H9 (cell line): ENCODE results near the gene TSHZ1. TPM values are rescaled to one million over a fixed set of nuclear protein-coding genes. Genes with fewer than 3 reads are reported as not detected.

Experiments used
- DNase-seq: peaks from one replicate; pipeline ENCODE4 v3.0.0-alpha.2; 2017
- H2AFZ ChIP-seq: one replicate; pipeline ENCODE4 v1.6.1; 2013; ENCODE audit warnings: mild to moderate bottlenecking, low read length, control low read depth, moderate library complexity
- H2AK5ac ChIP-seq: 2 replicates; pipeline ENCODE4 v1.6.1; 2013; ENCODE audit warnings: low read length, control low read depth, mixed read lengths; ENCODE audit not compliant: insufficient read length
- H2BK120ac ChIP-seq: one replicate; pipeline ENCODE4 v1.6.1; 2013; ENCODE audit warnings: low read depth, mild to moderate bottlenecking, low read length, control low read depth, inconsistent platforms; ENCODE audit not compliant: poor library complexity, severe bottlenecking
- H2BK12ac ChIP-seq: 2 replicates; pipeline ENCODE4 v1.6.1; 2013; ENCODE audit warnings: low read length, control low read depth, mixed read lengths, low read depth; ENCODE audit not compliant: insufficient read length
- H2BK15ac ChIP-seq: 2 replicates; pipeline ENCODE4 v1.6.1; 2013; ENCODE audit warnings: low read depth, low read length, control low read depth
- H2BK20ac ChIP-seq: one replicate; pipeline ENCODE4 v1.6.1; 2013; ENCODE audit warnings: low read depth, mild to moderate bottlenecking, low read length, control low read depth, inconsistent platforms; ENCODE audit not compliant: poor library complexity, severe bottlenecking
- H2BK5ac ChIP-seq: 2 replicates; pipeline ENCODE4 v1.6.1; 2013; ENCODE audit warnings: low read length, control low read depth, mixed read lengths; ENCODE audit not compliant: insufficient read length
- H3K14ac ChIP-seq: 2 replicates; pipeline ENCODE4 v1.6.1; 2013; ENCODE audit warnings: low read length, control low read depth; ENCODE audit not compliant: insufficient read depth
- H3K18ac ChIP-seq: 2 replicates; pipeline ENCODE4 v1.6.1; 2013; ENCODE audit warnings: low read depth, mild to moderate bottlenecking, mixed read lengths, low read length, control low read depth; ENCODE audit not compliant: insufficient read length
- H3K23ac ChIP-seq: 2 replicates; pipeline ENCODE4 v1.6.1; 2013; ENCODE audit warnings: low read length, control low read depth, mixed read lengths, low read depth; ENCODE audit not compliant: insufficient read length
- H3K23me2 ChIP-seq: 2 replicates; pipeline ENCODE4 v1.6.1; 2013; ENCODE audit warnings: low read depth, mild to moderate bottlenecking, mixed read lengths, low read length, control low read depth; ENCODE audit not compliant: insufficient read length, poor library complexity, severe bottlenecking
- H3K27ac ChIP-seq: 2 replicates; pipeline ENCODE4 v1.5.1; 2013; ENCODE audit warnings: low read length, control low read depth, mixed read lengths, low read depth; ENCODE audit not compliant: insufficient read length
- H3K27me3 ChIP-seq: 2 replicates; pipeline ENCODE4 v1.6.1; 2013; ENCODE audit warnings: low read length, control low read depth, inconsistent platforms; ENCODE audit not compliant: insufficient read depth
- H3K4ac ChIP-seq: 2 replicates; pipeline ENCODE4 v1.6.1; 2013; ENCODE audit warnings: low read depth, mild to moderate bottlenecking, control low read depth, inconsistent platforms, low read length, moderate library complexity
- H3K4me1 ChIP-seq: 2 replicates; pipeline ENCODE4 v1.6.1; 2013; ENCODE audit warnings: low read length, control low read depth, inconsistent platforms; ENCODE audit not compliant: insufficient read depth
- H3K4me2 ChIP-seq: 2 replicates; pipeline ENCODE4 v1.6.1; 2013; ENCODE audit warnings: low read length, control low read depth, mixed read lengths; ENCODE audit not compliant: insufficient read length, insufficient read depth
- H3K56ac ChIP-seq: 2 replicates; pipeline ENCODE4 v1.6.1; 2013; ENCODE audit warnings: low read depth, mild to moderate bottlenecking, mixed read lengths, low read length, control low read depth; ENCODE audit not compliant: insufficient read length
- H3K79me1 ChIP-seq: 2 replicates; pipeline ENCODE4 v1.6.1; 2013; ENCODE audit warnings: low read depth, mild to moderate bottlenecking, moderate library complexity, low read length, control low read depth, inconsistent platforms; ENCODE audit not compliant: insufficient read depth, poor library complexity, severe bottlenecking
- H3K79me2 ChIP-seq: 2 replicates; pipeline ENCODE4 v1.6.1; 2013; ENCODE audit warnings: low read length, control low read depth, inconsistent platforms; ENCODE audit not compliant: insufficient read depth
- H3K9ac ChIP-seq: 2 replicates; pipeline ENCODE4 v1.6.1; 2013; ENCODE audit warnings: low read length, control low read depth, mixed read lengths; ENCODE audit not compliant: insufficient read length; ENCODE audit errors: extremely low read depth
- H3K9me3 ChIP-seq: one replicate; pipeline ENCODE4 v1.6.1; 2013; ENCODE audit warnings: low read depth, low read length, inconsistent platforms; ENCODE audit not compliant: control insufficient read depth
- H3T11ph ChIP-seq: one replicate; pipeline ENCODE4 v1.6.1; 2013; ENCODE audit warnings: mild to moderate bottlenecking, low read length, control low read depth, inconsistent platforms
- H4K20me1 ChIP-seq: one replicate; pipeline ENCODE4 v1.6.1; 2013; ENCODE audit not compliant: control insufficient read depth, insufficient read length, insufficient read depth
- H4K5ac ChIP-seq: 2 replicates; pipeline ENCODE4 v1.6.1; 2013; ENCODE audit warnings: low read depth, mild to moderate bottlenecking, mixed read lengths, low read length, control low read depth; ENCODE audit not compliant: insufficient read length
- H4K8ac ChIP-seq: replicated peaks from 2 replicates; pipeline ENCODE4 v1.6.1; 2013; ENCODE audit warnings: low read length, control low read depth, mixed read lengths, low read depth; ENCODE audit not compliant: insufficient read length
- H4K91ac ChIP-seq: 2 replicates; pipeline ENCODE4 v1.6.1; 2013; ENCODE audit warnings: low read depth, mild to moderate bottlenecking, moderate library complexity, mixed read lengths, low read length, control low read depth; ENCODE audit not compliant: insufficient read length
- H3K27ac Mint-ChIP-seq, 3 experiments: 2 replicates in 2 of 3; 3 replicates in 1 of 3; pipeline ENCODE4 v1.8.0; 2020 to 2021; ENCODE audit warnings: mixed read lengths in 3 of 3, mild to moderate bottlenecking in 1 of 3, moderate library complexity in 1 of 3
- H3K27me3 Mint-ChIP-seq: 2 replicates; pipeline ENCODE4 v1.8.0; 2021; ENCODE audit warnings: low read depth, mild to moderate bottlenecking, moderate library complexity, mixed read lengths
- H3K36me3 Mint-ChIP-seq, 3 experiments: 2 replicates in 2 of 3; 3 replicates in 1 of 3; pipeline ENCODE4 v1.8.0; 2020 to 2021; ENCODE audit warnings: low read depth in 3 of 3, mixed read lengths in 3 of 3; ENCODE audit not compliant: insufficient read depth in 1 of 3
- H3K4me1 Mint-ChIP-seq, 2 experiments: 2 replicates each; pipeline ENCODE4 v1.8.0; 2020; ENCODE audit warnings: mixed read lengths in 2 of 2
- H3K4me3 Mint-ChIP-seq, 2 experiments: 2 replicates in 1 of 2; 3 replicates in 1 of 2; pipeline ENCODE4 v1.8.0; 2020 to 2021; ENCODE audit warnings: mild to moderate bottlenecking in 2 of 2, mixed read lengths in 2 of 2, moderate library complexity in 1 of 2
- H3K9me3 Mint-ChIP-seq, 2 experiments: 2 replicates in 1 of 2; 3 replicates in 1 of 2; pipeline ENCODE4 v1.8.0; 2020; ENCODE audit warnings: mild to moderate bottlenecking in 2 of 2, mixed read lengths in 2 of 2, moderate library complexity in 1 of 2
- WGBS: extraction: QIAGEN DNeasy Blood & Tissue Kit; methylation state at CpG from one replicate; pipeline ENCODE4 v1.1.7; 2013; ENCODE audit warnings: missing lambda C conversion rate, low lambda C conversion rate, mixed read lengths; ENCODE audit not compliant: insufficient read length; ENCODE audit errors: extremely low coverage; 5-methylcytosine and 5-hydroxymethylcytosine counted together
- total RNA-seq: library from RNA; stranded (reverse); gene quantifications from 2 replicates; pipeline ENCODE4 v1.2.1, GENCODE V29; 2021
- TF ChIP-seq, protein P1 (sequence below): fragments of 200-600 bp; sonication (generic); conservative IDR thresholded peaks from 3 replicates; pipeline ENCODE4 v1.8.0; 2021; ENCODE audit warnings: antibody characterized with exemption, mild to moderate bottlenecking

The TSHZ1 gene
- total RNA-seq, 1 experiment from 2014 or later: 0.15 TPM

DNA sequence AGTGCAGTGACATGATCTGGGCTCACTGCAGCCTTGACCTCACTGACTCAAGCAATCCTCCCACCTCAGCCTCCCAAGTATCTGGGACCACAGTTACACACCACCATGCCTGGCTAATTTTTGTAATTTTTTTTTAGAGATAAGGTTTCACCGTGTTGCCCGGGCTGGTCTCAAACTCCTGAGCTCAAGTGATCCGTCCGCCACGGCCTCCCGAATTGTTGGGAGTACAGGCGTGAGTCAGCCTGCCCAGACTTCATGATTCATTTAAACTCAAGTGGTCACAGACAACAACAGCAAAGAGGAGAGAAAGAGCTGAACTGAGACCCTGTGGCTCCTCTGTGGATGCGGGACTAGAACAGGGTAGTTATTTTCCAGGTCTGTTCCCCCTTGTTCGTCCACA, 83.0 kb downstream of the TSHZ1 start:
- H2AFZ ChIP-seq: no peak overlapping the region
- Mint-ChIP-seq H3K4me1 (peaks cover 2 to 10% of the 10 kb centered on the region in 2 experiments; a peak in 3 of 4 replicates), H3K9me3 (no peaks in the 10 kb centered on the region), H3K4me3 (no peak overlapping the region), H3K27me3 (no peaks in the 10 kb centered on the region; the same call in 1 of the 2 replicates), H3K27ac (no peak overlapping the region; a peak in 2 of 7 replicates), H3K36me3 (no peaks in the 10 kb centered on the region)
- H4K5ac ChIP-seq: no peak overlapping the region
- H4K20me1 ChIP-seq: no peaks in the 10 kb centered on the region
- H3K79me2 ChIP-seq: no peaks in the 10 kb centered on the region
- H2BK15ac ChIP-seq: no peak overlapping the region
- H3K14ac ChIP-seq: no peak overlapping the region
- TF ChIP-seq, protein P1, sequence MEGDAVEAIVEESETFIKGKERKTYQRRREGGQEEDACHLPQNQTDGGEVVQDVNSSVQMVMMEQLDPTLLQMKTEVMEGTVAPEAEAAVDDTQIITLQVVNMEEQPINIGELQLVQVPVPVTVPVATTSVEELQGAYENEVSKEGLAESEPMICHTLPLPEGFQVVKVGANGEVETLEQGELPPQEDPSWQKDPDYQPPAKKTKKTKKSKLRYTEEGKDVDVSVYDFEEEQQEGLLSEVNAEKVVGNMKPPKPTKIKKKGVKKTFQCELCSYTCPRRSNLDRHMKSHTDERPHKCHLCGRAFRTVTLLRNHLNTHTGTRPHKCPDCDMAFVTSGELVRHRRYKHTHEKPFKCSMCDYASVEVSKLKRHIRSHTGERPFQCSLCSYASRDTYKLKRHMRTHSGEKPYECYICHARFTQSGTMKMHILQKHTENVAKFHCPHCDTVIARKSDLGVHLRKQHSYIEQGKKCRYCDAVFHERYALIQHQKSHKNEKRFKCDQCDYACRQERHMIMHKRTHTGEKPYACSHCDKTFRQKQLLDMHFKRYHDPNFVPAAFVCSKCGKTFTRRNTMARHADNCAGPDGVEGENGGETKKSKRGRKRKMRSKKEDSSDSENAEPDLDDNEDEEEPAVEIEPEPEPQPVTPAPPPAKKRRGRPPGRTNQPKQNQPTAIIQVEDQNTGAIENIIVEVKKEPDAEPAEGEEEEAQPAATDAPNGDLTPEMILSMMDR: no peak
- no peak overlapping the region for H3K4me2 ChIP-seq
- no peaks in the 10 kb centered on the region for H3K23me2 ChIP-seq
- no peak overlapping the region for H4K8ac ChIP-seq
- no peak overlapping the region for H2BK20ac ChIP-seq
- no peak overlapping the region for H2BK12ac ChIP-seq
- no CpG with 5 or more reads among the region's 9 CpGs for WGBS
- H2BK5ac ChIP-seq: no peak overlapping the region
- no peak overlapping the region for H3K9ac ChIP-seq
- no peak overlapping the region for H2BK120ac ChIP-seq
- no peaks in the 10 kb centered on the region for H3K27me3 ChIP-seq
- DNase-seq: no peak
- no peaks in the 10 kb centered on the region for H3K9me3 ChIP-seq
- no peak overlapping the region for H3T11ph ChIP-seq
- no peak overlapping the region for H3K56ac ChIP-seq
- H2AK5ac ChIP-seq: no peak overlapping the region
- H3K4me1 ChIP-seq: no peaks in the 10 kb centered on the region
- H4K91ac ChIP-seq: no peak overlapping the region
- no peak overlapping the region for H3K27ac ChIP-seq
- no peak overlapping the region for H3K23ac ChIP-seq
- H3K4ac ChIP-seq: no peak overlapping the region
- H3K18ac ChIP-seq: no peak overlapping the region
- H3K79me1 ChIP-seq: no peaks in the 10 kb centered on the region
